Measurements from ENCODE around the gene ABCC8. TPM values are rescaled to one million over a fixed set of nuclear protein-coding genes. Genes with fewer than 3 reads are reported as not detected.

Gene ABCC8
- polyA plus RNA-seq, 1 of the 3 experiments (the other 2 are of a cell fraction), result 1.1 TPM

- CTCF ChIA-PET, result interaction anchor here (0.8 to 45.6 kb wide), 5 partner anchors 1 to 490 kb away, joined by 3 to 1101 read pairs (median 499); partner anchors contain the start of genes KCNJ11 and SERGEF
- H3K79me2 ChIP-seq (ENCODE audit: insufficient read depth), result no peaks in the 10 kb centered on the region
- H3K9ac ChIP-seq, result no peak overlapping the region
- no peaks in the 10 kb centered on the region for H3K9me2 ChIP-seq
- no peaks in the 10 kb centered on the region for H3F3A ChIP-seq (replicated peaks; ENCODE audit: insufficient read depth)
- no peaks in the 10 kb centered on the region; a peak in 1 of 4 replicates for H3K4me1 ChIP-seq (ENCODE audit: control insufficient read depth in 1 of 2, insufficient read depth in 2 of 2, low read depth in 1 of 2, low read length in 1 of 2)
- no peak overlapping the region for H3K4me3 ChIP-seq (ENCODE audit: low read depth in 2 of 2, low read length in 1 of 2)
- H4K20me1 ChIP-seq (ENCODE audit: insufficient read depth), result no peaks in the 10 kb centered on the region
- WGBS (ENCODE audit: low lambda C conversion rate), result 75% methylated on average over 14 of the region's 17 CpGs
- POLR2A ChIA-PET, result no interaction called here
- DNase-seq, result no peak
- no peak overlapping the region for H3K4me2 ChIP-seq
- H2AFZ ChIP-seq (ENCODE audit: low read depth), result no peak overlapping the region
- no peak overlapping the region for H3K27ac ChIP-seq (ENCODE audit: low read depth in 2 of 2, low read length in 1 of 2)
- H3K27me3 ChIP-seq (ENCODE audit: insufficient read depth), result no peaks in the 10 kb centered on the region; the same call in 1 of the 2 replicates
- no peaks in the 10 kb centered on the region for H3K9me3 ChIP-seq
- no peaks in the 10 kb centered on the region for H3K36me3 ChIP-seq (replicated peaks in 1 of 2; ENCODE audit: control insufficient read depth in 1 of 2, insufficient read depth in 2 of 2, low read length in 1 of 2)
- TF ChIP-seq SIN3A (IDR thresholded peaks at IDR 0.05; ENCODE audit: borderline replicate concordance, low read depth, low read length), result no peak
- TF ChIP-seq GATA2 (CRISPR knock-in tag; IDR thresholded peaks at IDR 0.05), result no peak
- no peak for TF ChIP-seq TAF1 (IDR thresholded peaks at IDR 0.05; ENCODE audit: borderline replicate concordance, low read depth, low read length)
- TF ChIP-seq, protein P1, sequence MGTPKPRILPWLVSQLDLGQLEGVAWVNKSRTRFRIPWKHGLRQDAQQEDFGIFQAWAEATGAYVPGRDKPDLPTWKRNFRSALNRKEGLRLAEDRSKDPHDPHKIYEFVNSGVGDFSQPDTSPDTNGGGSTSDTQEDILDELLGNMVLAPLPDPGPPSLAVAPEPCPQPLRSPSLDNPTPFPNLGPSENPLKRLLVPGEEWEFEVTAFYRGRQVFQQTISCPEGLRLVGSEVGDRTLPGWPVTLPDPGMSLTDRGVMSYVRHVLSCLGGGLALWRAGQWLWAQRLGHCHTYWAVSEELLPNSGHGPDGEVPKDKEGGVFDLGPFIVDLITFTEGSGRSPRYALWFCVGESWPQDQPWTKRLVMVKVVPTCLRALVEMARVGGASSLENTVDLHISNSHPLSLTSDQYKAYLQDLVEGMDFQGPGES (IDR thresholded peaks at IDR 0.05; ENCODE audit: low read depth, low read length), result no peak
- no peak for TF ChIP-seq EZH2phosphoT487 (IDR thresholded peaks at IDR 0.05; ENCODE audit: borderline replicate concordance, low read depth)
- no peak for TF ChIP-seq RCOR1 (IDR thresholded peaks at IDR 0.05; ENCODE audit: low read length)
- no peak for TF ChIP-seq RXRA (IDR thresholded peaks at IDR 0.05; ENCODE audit: borderline replicate concordance, low read depth)
- no peak for TF ChIP-seq NFIC (IDR thresholded peaks at IDR 0.05; ENCODE audit: borderline replicate concordance)
- TF ChIP-seq RFX5 (IDR thresholded peaks at IDR 0.05; ENCODE audit: low read length), result no peak
- TF ChIP-seq MXI1 (IDR thresholded peaks at IDR 0.05; ENCODE audit: low read depth, low read length), result no peak
- TF ChIP-seq, protein P2, sequence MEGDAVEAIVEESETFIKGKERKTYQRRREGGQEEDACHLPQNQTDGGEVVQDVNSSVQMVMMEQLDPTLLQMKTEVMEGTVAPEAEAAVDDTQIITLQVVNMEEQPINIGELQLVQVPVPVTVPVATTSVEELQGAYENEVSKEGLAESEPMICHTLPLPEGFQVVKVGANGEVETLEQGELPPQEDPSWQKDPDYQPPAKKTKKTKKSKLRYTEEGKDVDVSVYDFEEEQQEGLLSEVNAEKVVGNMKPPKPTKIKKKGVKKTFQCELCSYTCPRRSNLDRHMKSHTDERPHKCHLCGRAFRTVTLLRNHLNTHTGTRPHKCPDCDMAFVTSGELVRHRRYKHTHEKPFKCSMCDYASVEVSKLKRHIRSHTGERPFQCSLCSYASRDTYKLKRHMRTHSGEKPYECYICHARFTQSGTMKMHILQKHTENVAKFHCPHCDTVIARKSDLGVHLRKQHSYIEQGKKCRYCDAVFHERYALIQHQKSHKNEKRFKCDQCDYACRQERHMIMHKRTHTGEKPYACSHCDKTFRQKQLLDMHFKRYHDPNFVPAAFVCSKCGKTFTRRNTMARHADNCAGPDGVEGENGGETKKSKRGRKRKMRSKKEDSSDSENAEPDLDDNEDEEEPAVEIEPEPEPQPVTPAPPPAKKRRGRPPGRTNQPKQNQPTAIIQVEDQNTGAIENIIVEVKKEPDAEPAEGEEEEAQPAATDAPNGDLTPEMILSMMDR (IDR thresholded peaks at IDR 0.05), result no peak
- no peak for TF ChIP-seq FOSL2 (IDR thresholded peaks at IDR 0.05; ENCODE audit: borderline replicate concordance, low read depth)
- TF ChIP-seq SMC3 (IDR thresholded peaks at IDR 0.05; ENCODE audit: low read depth, low read length), result no peak
- TF ChIP-seq, protein P3, sequence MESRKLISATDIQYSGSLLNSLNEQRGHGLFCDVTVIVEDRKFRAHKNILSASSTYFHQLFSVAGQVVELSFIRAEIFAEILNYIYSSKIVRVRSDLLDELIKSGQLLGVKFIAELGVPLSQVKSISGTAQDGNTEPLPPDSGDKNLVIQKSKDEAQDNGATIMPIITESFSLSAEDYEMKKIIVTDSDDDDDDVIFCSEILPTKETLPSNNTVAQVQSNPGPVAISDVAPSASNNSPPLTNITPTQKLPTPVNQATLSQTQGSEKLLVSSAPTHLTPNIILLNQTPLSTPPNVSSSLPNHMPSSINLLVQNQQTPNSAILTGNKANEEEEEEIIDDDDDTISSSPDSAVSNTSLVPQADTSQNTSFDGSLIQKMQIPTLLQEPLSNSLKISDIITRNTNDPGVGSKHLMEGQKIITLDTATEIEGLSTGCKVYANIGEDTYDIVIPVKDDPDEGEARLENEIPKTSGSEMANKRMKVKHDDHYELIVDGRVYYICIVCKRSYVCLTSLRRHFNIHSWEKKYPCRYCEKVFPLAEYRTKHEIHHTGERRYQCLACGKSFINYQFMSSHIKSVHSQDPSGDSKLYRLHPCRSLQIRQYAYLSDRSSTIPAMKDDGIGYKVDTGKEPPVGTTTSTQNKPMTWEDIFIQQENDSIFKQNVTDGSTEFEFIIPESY (IDR thresholded peaks at IDR 0.05; ENCODE audit: borderline replicate concordance, low read depth), result no peak
- TF ChIP-seq YY1 (IDR thresholded peaks at IDR 0.05; ENCODE audit: low read depth), result no peak
- no peak for TF ChIP-seq RAD21 (IDR thresholded peaks at IDR 0.05; ENCODE audit: low read length)
- TF ChIP-seq FOXM1 (IDR thresholded peaks at IDR 0.05; ENCODE audit: low read depth), result no peak
- TF ChIP-seq POLR2AphosphoS5 (IDR thresholded peaks at IDR 0.05; ENCODE audit: low read depth, low read length), result no peak
- no peak for TF ChIP-seq FOXJ3 (CRISPR knock-in tag; IDR thresholded peaks at IDR 0.05)
Observed at GRCh38 chr11:17522655-17523054, 46.0 kb upstream of the ABCC8 start.

Data from SK-N-SH (cell line).